Measurements from ENCODE around the gene SELP.

The SELP gene

GRCh38 chr1:169577981-169578738 lies 51.8 kb downstream of the SELP start:
- DNase-seq (ENCODE audit: low read depth in 1 of 2, low spot score in 1 of 2), result no peak

GRCh38 chr1:169576935-169577331 lies 53.0 kb downstream of the SELP start:
- no peak for DNase-seq (ENCODE audit: low read depth in 1 of 2, low spot score in 1 of 2)

DNA sequence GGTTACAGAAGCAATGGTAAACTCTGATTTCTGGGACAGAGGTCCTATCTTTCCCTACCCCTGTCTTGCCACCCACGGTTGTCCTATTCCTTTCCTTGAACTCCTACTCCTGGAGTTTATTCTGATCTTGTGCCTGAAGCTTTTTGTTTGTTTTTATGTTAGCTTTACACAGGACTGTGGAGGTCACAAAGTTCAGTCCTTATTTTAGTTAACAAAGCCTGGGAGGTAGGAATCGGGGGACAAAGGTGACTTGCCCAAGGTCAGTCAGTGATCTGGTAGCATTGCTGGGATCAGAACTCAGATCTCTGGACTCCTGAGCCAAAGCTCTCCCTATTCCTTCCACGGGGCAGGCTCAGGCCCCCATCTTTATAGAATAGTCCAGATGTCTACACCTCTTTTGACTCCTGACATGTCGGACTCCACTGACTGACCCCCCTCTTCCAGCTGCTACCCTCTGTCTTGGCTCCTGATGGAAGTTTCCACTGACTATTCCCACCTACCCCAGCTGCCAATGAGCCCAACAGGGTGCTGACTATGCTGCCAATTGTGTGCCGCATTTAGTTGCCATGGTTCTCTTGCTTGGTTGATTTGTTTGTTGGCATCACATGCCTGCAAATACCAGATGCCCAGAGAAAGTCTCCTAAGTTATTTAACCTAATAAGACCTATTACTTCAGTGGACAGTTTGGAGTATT lies 53.5 kb downstream of the SELP start:
- no peak for DNase-seq (ENCODE audit: low read depth in 1 of 2, low spot score in 1 of 2)

DNA sequence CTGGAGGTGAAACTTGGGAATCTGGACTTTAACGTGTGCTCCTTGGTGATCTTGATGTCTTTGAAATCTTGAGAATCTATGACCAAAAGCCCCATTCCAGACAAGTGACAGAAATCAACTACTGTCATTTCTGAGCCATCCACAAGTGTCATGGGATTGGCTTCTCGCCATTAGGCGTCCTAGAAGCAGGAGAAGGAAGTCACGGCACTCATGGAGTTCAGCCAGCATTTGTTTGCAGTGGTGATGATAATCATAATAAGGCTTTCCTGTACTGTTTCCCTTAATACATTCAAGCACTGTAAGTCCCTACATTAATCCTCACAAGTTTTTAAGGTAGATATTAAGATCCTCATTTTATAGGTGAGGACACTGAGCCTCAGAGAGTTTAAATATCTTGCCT lies 55.6 kb downstream of the SELP start:
- DNase-seq (ENCODE audit: low read depth in 1 of 2, low spot score in 1 of 2), result no peak

- no peak for DNase-seq (ENCODE audit: low read depth in 1 of 2, low spot score in 1 of 2)
Observed at GRCh38 chr1:169572187-169572586, 57.7 kb downstream of the SELP start.

GRCh38 chr1:169571450-169571849 lies 58.5 kb downstream of the SELP start:
- DNase-seq (ENCODE audit: low read depth in 1 of 2, low spot score in 1 of 2), result no peak

GRCh38 chr1:169570172-169570574 lies 59.8 kb downstream of the SELP start:
- no peak for DNase-seq (ENCODE audit: low read depth in 1 of 2, low spot score in 1 of 2)

DNA sequence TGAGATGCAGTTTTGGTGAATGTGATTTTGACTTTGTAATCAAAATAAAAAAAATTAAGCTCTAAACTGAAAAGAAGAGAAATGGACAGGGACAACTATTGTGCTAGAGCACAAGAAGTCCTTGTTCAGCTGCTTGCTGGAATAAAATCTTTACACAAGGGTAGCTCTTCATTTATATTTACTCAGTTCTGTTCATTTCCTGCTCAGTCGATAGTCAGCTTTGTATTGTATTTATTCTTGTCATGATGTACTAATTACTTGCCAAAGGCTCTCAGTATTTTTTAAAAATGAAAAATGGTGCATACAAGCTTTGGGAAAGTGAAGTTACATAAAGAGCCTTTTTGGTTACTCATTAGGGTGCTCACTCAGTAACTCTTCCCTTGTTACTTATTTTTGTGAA lies 61.4 kb downstream of the SELP start:
- no peak for DNase-seq (ENCODE audit: low read depth in 1 of 2, low spot score in 1 of 2)

DNA sequence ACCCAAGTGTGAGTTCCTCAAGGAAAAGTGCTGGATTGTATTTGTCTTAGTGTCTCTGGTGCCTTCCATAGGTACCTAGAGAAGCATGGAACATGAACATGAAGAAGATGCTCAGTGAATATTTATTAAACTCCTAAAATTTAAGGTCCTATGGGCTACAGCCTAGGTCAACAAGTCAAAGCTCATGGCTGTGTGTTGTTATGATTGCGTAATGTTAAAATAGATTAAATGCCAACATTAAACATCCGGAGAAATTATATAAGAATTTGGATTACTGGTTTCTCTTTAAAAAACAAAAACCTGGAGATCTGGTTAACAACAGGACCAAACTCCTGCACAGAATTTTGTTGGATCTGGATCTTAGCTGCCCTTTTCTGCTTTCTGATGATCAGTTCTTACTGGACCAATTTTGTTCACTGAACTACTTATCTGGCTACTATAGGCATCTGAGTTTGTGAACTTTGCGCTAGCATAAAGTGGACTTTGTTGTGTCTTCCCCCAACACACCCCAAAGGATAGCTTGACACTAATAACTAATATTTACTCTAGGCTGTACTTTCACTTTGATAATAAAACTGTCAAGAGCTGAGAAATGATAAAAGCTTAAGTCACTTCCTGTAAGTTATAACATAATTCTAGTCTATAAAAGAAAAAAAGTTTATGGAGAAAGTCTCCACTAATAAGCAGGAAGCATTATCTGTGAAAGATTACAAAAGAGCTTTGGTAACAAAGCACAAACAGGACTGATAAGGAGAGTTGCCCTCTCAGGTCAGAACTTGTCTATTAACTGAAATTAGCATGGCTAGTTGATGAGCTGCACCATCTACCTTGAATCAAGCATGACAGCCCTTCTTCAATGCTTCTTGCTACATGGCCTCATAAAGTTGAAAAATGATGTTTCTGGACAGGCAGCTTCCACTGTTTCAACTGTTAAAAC lies 64.3 kb downstream of the SELP start:
- DNase-seq (ENCODE audit: low read depth in 1 of 2, low spot score in 1 of 2), result no peak

DNA sequence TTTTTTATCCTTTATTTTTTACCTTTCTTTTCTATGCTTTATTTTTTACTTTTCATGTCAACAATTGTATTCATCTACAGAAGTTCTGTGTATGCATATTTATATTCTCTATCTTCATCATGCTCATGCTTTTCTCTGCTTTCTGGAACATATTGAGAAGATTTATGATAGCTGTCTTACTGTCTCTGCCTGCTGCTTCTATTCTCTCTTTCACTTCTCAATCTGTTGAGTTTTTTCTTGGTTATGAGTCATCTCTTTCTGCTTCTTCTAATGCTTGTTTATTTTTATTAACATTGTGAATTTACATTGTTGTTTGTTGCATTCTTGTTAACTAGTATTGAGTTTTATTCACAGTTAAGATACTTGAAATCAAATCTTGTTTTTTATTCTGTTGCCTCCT lies 66.3 kb downstream of the SELP start:
- no peak for DNase-seq (ENCODE audit: low read depth in 1 of 2, low spot score in 1 of 2)

GRCh38 chr1:169563019-169563615 lies 66.8 kb downstream of the SELP start:
- DNase-seq (ENCODE audit: low read depth in 1 of 2, low spot score in 1 of 2), result no peak

DNA sequence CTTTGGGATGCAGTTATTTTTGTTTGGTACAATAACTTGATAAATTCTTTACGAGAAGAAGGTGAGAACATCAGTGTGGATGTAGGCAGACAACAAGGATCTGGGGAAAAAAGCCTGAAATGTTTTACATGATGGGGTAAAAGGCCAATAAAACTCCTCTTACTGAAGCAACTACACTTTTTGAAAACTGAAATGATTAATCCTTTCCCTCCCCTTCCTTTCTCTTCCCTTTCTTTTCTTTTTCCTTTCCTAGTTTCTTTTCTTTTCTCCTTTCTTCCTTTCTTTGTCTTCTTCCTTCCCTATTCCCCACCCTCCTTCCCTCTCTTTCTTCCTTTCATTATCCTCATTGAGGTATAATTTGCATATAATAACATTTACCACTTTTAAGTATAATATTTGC lies 68.2 kb downstream of the SELP start:
- DNase-seq (ENCODE audit: low read depth in 1 of 2, low spot score in 1 of 2), result no peak

DNA sequence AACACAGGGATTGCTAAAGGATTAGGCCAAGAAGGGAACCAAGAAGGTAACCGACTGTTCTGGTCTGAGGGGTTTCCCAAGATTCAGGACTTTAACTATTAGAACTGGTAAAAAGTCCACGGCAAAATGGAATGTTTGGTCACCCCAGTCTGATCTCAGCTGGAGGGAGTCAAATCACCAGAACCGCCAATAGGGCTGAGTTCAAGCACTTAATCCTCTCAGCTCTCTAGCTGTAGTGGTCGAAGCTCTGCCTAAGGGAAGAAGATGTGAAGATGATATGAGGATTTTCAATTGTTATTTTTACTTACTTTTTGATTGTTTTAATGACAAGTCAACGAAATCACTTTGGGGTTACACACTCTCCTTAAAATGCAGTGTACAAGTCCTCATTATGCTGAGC lies 72.8 kb downstream of the SELP start:
- DNase-seq (ENCODE audit: low read depth in 1 of 2, low spot score in 1 of 2), result no peak

DNA sequence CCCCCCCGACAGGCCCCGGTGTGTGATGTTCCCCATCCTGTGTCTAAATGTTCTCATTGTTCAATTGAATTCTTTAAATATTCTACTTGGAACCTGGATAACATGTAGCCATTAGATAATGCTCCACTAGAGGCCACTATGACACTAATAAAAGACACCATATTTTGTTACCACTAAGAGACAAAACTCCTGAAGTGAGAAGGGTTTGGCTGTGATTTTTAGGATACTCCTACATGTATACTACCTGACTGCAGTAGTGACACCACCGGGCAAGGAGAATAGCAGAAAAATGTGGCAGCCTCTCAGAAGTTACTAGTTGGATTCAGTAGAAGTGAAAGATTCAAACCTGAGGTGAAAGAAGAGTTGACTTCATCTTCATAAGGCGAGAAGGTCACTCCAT lies 79.6 kb downstream of the SELP start:
- no peak for DNase-seq (ENCODE audit: low read depth in 1 of 2, low spot score in 1 of 2)

GRCh38 chr1:169548282-169548681 lies 81.6 kb downstream of the SELP start:
- no peak for DNase-seq (ENCODE audit: low read depth in 1 of 2, low spot score in 1 of 2)

DNA sequence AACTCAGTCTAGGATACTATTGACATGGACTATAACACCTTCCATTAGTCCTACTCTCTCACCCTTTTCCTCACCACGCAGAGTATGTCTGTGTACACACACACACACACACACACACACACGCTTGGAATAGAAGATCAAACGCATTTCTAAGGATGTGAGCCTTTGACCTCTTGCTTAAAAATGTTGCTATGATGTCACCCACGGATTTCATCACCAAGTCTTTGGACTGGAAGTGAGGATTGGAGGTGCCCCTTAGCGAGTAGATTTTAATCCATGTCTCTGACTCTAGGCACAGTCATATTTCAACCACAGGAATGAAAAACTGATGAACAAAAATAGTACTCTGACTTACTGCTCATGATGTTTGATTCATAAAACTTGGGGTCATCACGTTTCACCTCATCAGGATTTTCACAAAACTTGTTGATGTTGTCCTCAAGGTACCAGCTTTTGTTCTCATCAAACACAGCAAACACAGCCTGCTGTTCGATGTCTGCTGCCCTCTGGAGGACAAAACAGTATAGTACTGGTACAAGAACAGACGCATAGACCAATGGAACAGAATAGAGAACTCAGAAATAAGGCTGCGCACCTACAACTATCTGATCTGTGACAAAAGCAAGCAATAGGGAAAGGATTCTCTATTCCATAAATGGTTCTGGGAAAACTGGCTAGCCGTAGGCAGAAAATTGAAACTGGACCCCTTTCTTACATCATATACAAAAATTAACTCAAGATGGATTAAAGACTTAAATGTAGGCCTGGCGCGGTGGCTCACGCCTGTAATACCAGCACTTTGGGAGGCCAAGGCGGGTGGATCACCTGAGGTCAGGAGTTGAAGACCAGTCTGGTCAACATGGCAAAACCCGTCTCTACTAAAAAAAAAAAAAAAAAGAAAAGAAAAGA lies 83.6 kb downstream of the SELP start:
- DNase-seq (ENCODE audit: low read depth in 1 of 2, low spot score in 1 of 2), result peak in 1 of 2 donors; percentile 3

DNA sequence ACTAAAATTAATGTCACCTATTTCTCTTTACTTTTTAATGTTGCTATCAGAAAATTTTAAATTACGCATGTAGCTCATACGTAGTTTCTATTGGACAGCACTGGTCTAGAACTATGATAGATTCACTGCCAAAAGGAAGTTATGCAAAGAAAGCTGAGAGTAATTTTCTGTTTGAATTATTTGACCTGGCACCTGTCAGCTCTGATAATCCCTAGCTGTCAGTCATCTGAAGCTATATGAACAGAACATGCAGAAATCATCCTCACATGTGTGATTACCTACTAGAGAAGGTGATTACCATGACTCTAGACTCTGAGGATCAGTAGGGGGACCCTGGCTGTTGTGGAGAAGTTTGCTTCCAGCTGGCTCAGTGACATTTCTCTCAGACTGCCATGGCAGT lies 84.5 kb downstream of the SELP start:
- DNase-seq (ENCODE audit: low read depth in 1 of 2, low spot score in 1 of 2), result no peak

GRCh38 chr1:169538998-169539871 lies 90.7 kb downstream of the SELP start:
- no peak for DNase-seq (ENCODE audit: low read depth in 1 of 2, low spot score in 1 of 2)
